Ovary (tissue), 9 donors: Measurements from ENCODE around the gene CLBA1. TPM values are rescaled to one million over a fixed set of nuclear protein-coding genes. Genes with fewer than 3 reads are reported as not detected.

Experiments
- DNase-seq, 5 donors: peaks; one replicate each; pipeline ENCODE4 v3.0.0-alpha.2; 2019 to 2020
- H3K27ac ChIP-seq, 2 donors: fragments of 200-600 bp; one replicate each; pipeline versions ENCODE4 v1.5.1 to v1.8.0; 2019 to 2022
- H3K27me3 ChIP-seq: fragments of 200-600 bp; one replicate; pipeline ENCODE4 v1.8.0; 2022
- H3K36me3 ChIP-seq: fragments of 200-600 bp; sonication (generic); one replicate; pipeline ENCODE4 v1.5.1; 2019
- H3K4me1 ChIP-seq: one replicate; pipeline ENCODE4 v1.8.1; 2013; ENCODE audit warnings: mild to moderate bottlenecking, moderate library complexity; ENCODE audit not compliant: insufficient read depth
- H3K4me3 ChIP-seq: fragments of 200-600 bp; sonication (generic); one replicate; pipeline ENCODE4 v1.5.1; 2017
- H3K9me3 ChIP-seq, 2 donors: fragments of 200-600 bp in 1 of 2; sonication (generic) in 1 of 2; one replicate each; pipeline versions ENCODE4 v1.5.1 to v1.8.1; 2013 to 2019; ENCODE audit warnings: mild to moderate bottlenecking in 1 of 2, moderate library complexity in 1 of 2
- EP300 ChIP-seq: sonication (generic); formaldehyde crosslinking; IDR thresholded peaks from one replicate; pipeline ENCODE4 v1.6.1; 2017; ENCODE audit warnings: antibody characterized with exemption
- POLR2A ChIP-seq: fragments of 450-650 bp; IDR thresholded peaks from one replicate; pipeline ENCODE4 v1.6.1; 2017; ENCODE audit warnings: antibody characterized with exemption, mild to moderate bottlenecking, moderate library complexity
- WGBS, 3 donors: extraction: QIAGEN DNeasy Blood & Tissue Kit in 1 of 3; methylation state at CpG; one replicate each; pipeline versions ENCODE4 v1.1.5 to v1.1.7; 2013 to 2017; 5-methylcytosine and 5-hydroxymethylcytosine counted together
- intact Hi-C, 4 donors: fragments of 100-400 bp; cut with DNase I; formaldehyde crosslinking; loops; one replicate each; pipeline versions ENCODE4 v1.11.0 to v1.15.1; 2022 to 2023
- polyA plus RNA-seq, 2 donors: library from polyadenylated mRNA; stranded (reverse); fragments of 200-250 nt in 1 of 2; fragments of 350-450 nt in 1 of 2; fragmentation: Illumina TruSeq in 1 of 2; extraction: RNeasy Lipid Tissue Mini Kit (QIAGEN cat#74804) in 1 of 2; gene quantifications; one replicate each; pipeline ENCODE4 v1.2.3, GENCODE V29; 2013 to 2014
- total RNA-seq, 7 donors: library from RNA; depleted of rRNA in 2 of 7; stranded (reverse); fragments of >200 nt in 2 of 7; fragmentation: NEBNext Ultra II Directional in 3 of 7; extraction: Animal tissue kit (Norgen Biotek cat#: 25700) in 3 of 7; gene quantifications; one replicate each; pipeline versions ENCODE4 v1.1.0 to v1.2.4, GENCODE V29; 2016 to 2023
- TF ChIP-seq, protein P1 (sequence below), 3 donors: fragments of 450-650 bp in 2 of 3; fragments of 200-600 bp in 1 of 3; IDR thresholded peaks; one replicate each; pipeline versions ENCODE4 v1.5.1 to v1.8.0; 2016 to 2022; ENCODE audit warnings: antibody characterized with exemption in 3 of 3, mild to moderate bottlenecking in 1 of 3
- donor health status: DM: no; HTN: no; CAD: no; lungs with moderate emphysema.
- donor health status: DM: no; HTN: no; CAD: no.
- donor health status: Bipolar disorder and iron deficiency.
- donor health status: DM: yes; HTN: yes; CAD: no.
- donor health status: DM: no; HTN: no; CAD: no.
- donor health status: DM: yes; HTN: yes; CAD: no.

CLBA1 gene
- total and polyA plus RNA-seq, 9 donors, result 3.5 to 15.7 (median 6.7) TPM

DNA sequence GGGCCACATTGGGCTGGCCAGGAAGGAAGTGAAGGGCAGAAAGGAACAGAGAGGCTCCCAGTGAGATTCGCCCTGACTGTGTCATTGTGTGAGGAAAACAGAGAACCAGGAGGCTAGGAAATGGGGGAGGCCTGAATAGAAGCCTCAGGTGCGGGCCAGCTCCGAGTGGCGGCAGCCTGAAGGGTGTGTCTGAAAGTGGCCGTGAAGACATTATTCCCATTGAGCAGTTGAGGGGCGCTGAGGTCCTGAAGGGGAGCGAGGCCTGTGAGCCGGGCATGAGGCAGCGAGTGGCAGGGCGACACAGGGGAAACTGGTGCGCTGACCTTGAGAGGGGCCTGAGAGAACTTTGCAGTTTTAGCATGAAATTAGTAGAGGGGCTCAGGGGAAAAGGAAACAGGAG, 6.9 kb downstream of the CLBA1 start:
- no peak overlapping the region for H3K4me3 ChIP-seq
- H3K4me1 ChIP-seq, result no peaks in the 10 kb centered on the region
- TF ChIP-seq, protein P1, sequence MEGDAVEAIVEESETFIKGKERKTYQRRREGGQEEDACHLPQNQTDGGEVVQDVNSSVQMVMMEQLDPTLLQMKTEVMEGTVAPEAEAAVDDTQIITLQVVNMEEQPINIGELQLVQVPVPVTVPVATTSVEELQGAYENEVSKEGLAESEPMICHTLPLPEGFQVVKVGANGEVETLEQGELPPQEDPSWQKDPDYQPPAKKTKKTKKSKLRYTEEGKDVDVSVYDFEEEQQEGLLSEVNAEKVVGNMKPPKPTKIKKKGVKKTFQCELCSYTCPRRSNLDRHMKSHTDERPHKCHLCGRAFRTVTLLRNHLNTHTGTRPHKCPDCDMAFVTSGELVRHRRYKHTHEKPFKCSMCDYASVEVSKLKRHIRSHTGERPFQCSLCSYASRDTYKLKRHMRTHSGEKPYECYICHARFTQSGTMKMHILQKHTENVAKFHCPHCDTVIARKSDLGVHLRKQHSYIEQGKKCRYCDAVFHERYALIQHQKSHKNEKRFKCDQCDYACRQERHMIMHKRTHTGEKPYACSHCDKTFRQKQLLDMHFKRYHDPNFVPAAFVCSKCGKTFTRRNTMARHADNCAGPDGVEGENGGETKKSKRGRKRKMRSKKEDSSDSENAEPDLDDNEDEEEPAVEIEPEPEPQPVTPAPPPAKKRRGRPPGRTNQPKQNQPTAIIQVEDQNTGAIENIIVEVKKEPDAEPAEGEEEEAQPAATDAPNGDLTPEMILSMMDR (IDR thresholded peaks at IDR 0.05), result no peak
- TF ChIP-seq EP300, result no peak
- TF ChIP-seq POLR2A, result no peak
- H3K27me3 ChIP-seq, result no peaks in the 10 kb centered on the region
- DNase-seq, result no peak
- H3K9me3 ChIP-seq, result no peaks in the 10 kb centered on the region
- H3K36me3 ChIP-seq, result no peaks in the 10 kb centered on the region
- intact Hi-C loops, result no loop called here
- no peak overlapping the region for H3K27ac ChIP-seq
- WGBS, 3 donors, result 94 to 97% (median 95%) methylated on average over 11 of the region's 11 CpGs

DNA sequence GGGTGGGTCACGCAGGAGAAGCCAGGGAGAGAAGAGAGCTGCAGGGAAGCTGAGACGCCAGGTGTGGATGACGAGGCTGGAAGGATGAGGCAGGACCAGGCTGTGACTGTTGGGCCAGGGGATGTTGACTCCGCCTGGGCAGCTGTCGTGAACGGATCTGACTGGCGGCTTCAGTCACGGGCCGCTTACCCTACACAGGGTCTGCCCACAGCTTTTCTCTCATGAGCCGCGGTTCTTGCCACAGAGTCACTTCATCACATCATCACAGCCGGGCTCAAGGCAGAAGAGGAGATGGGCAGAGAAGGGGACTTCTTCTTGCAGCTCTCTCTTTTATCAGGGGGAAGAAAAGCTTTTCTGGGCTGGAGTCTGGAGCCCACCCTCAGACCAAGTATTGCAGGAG, 7.7 kb downstream of the CLBA1 start:
- Histone ChIP-seq H3K9me3 (no peaks in the 10 kb centered on the region), H3K27ac (no peak overlapping the region), H3K36me3 (no peaks in the 10 kb centered on the region), H3K4me3 (no peak overlapping the region), H3K27me3 (no peaks in the 10 kb centered on the region), H3K4me1 (no peaks in the 10 kb centered on the region)
- intact Hi-C loops, result no loop called here
- TF ChIP-seq EP300 (no peak), POLR2A (no peak)
- TF ChIP-seq, protein P1 (IDR thresholded peaks at IDR 0.05), result no peak
- DNase-seq, result no peak
- 95 to 97% (median 96%) methylated on average over 12 of the region's 12 CpGs for WGBS, 3 donors

DNA sequence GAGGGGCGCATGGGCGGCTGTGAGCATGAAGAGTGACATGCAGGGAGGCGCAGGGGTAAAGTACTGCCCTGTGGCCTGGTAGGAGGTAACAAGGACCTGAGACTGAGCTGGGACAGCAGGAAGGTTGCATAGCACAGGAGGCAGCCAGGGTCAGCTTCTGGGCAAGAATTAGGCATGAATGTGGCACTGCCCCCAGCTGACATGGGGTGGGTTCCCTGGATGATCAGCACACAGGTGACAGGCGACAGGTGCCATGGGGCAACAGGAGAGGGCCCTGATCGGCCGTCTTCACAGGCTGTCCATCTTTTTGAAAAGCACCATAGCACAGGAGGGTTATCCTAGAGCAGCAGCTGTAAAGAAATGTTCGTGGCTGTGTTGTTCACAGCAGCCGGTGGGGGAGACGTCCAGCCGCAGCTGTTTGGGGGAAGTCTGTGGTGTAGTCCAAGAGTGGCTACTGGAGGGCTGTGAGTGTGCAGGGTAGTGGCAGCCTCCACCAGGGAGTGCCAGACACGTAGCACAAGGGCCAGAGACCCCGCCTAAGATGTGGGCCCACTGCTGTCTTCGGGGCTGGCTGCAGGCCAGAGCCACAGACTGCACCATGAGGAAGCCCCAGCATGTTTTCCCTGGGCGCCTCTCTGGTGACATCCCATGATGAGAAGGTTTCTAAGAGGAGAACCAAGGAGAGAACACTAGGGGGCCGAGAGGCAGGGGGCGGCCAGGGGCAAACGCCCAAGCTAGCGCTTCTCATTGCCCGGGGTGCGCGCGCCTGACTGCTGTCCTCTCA, 8.4 kb downstream of the CLBA1 start:
- intact Hi-C loops, result no loop called here
- no peaks in the 10 kb centered on the region for H3K27me3 ChIP-seq
- H3K4me3 ChIP-seq, result no peak overlapping the region
- no peaks in the 10 kb centered on the region for H3K4me1 ChIP-seq
- TF ChIP-seq, protein P1 (IDR thresholded peaks at IDR 0.05), result no peak
- TF ChIP-seq EP300 (no peak), POLR2A (no peak)
- 74 to 81% (median 79%) methylated on average over 22 of the region's 22 CpGs for WGBS, 3 donors
- no peak overlapping the region for H3K27ac ChIP-seq
- DNase-seq, result no peak
- no peaks in the 10 kb centered on the region for H3K36me3 ChIP-seq
- no peaks in the 10 kb centered on the region for H3K9me3 ChIP-seq

DNA sequence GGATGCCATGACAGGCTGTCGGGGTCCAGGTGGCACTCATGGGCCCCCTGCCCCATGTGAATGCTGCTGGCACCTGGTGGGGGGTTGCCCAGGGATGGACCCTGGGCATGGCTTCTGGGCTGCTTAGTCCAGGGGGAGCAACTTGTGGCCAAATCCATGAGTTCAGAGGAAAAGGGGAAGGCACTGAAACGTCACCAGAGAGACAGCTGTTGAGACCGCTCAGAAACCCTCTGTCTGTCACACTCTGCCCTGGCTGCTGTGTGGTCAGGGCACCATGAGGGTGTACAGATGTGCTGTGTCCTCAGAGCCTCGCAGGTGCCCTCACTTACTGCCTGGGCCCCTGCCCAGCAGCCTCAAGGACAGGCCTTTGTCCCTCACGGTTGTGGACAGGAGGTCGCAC, 9.4 kb downstream of the CLBA1 start:
- Histone ChIP-seq H3K4me3 (no peak overlapping the region), H3K27ac (no peak overlapping the region), H3K36me3 (no peaks in the 10 kb centered on the region), H3K4me1 (no peaks in the 10 kb centered on the region), H3K9me3 (no peaks in the 10 kb centered on the region), H3K27me3 (no peaks in the 10 kb centered on the region)
- intact Hi-C loops, result no loop called here
- TF ChIP-seq, protein P1 (IDR thresholded peaks at IDR 0.05), result no peak
- no peak for TF ChIP-seq EP300
- TF ChIP-seq POLR2A, result no peak
- DNase-seq, result no peak
- WGBS, 3 donors, result 75 to 83% (median 76%) methylated on average over 6 of the region's 6 CpGs
